Measurements from ENCODE around the gene KIAA1217. TPM values are rescaled to one million over a fixed set of nuclear protein-coding genes. Genes with fewer than 3 reads are reported as not detected.

Gene KIAA1217
- polyA plus RNA-seq, 3 donors = not detected

GRCh38 chr10:24408365-24408764 lies 199.4 kb downstream of the KIAA1217 start:
- H3K36me3 Mint-ChIP-seq = no peaks in the 10 kb centered on the region
- Histone ChIP-seq H3K4me1 (ENCODE audit: control insufficient read depth in 1 of 2, insufficient read depth in 2 of 2, low read length in 2 of 2) (no peaks in the 10 kb centered on the region), H3K9me3 (replicated peaks in 1 of 2; ENCODE audit: control insufficient read depth in 1 of 2, insufficient read depth in 1 of 2, low read length in 2 of 2) (no peaks in the 10 kb centered on the region), H3K27me3 (ENCODE audit: control insufficient read depth in 2 of 2, insufficient read depth in 2 of 2, low read length in 2 of 2) (no peaks in the 10 kb centered on the region), H2AFZ (ENCODE audit: insufficient read depth, low read depth, low read length, poor library complexity, severe bottlenecking) (no peak overlapping the region), H3K9ac (ENCODE audit: insufficient read depth, low read length, poor library complexity, severe bottlenecking) (no peak overlapping the region), H3K27ac (ENCODE audit: low read depth in 1 of 2, low read length in 2 of 2) (no peak overlapping the region), H3K36me3 (replicated peaks in 1 of 2; ENCODE audit: control insufficient read depth in 1 of 2, insufficient read depth in 2 of 2, low read length in 2 of 2) (no peaks in the 10 kb centered on the region), H3K4me2 (replicated peaks; ENCODE audit: extremely low read depth, low read length, poor library complexity, severe bottlenecking) (no peak overlapping the region), H3K4me3 (replicated peaks in 1 of 3; ENCODE audit: low read depth in 2 of 3, low read length in 3 of 3) (no peak overlapping the region), H4K20me1 (ENCODE audit: insufficient read depth, low read length) (no peaks in the 10 kb centered on the region), H3K79me2 (ENCODE audit: insufficient read depth, low read length) (no peaks in the 10 kb centered on the region)
- peaks cover 0 to 1% (median 0%) of the 10 kb centered on the region in 7 donors for H3K9me3 Mint-ChIP-seq
- H3K4me1 Mint-ChIP-seq = no peaks in the 10 kb centered on the region
- WGBS (ENCODE audit: insufficient coverage) = 87% methylated on average over 2 of the region's 2 CpGs
- no peak for TF ChIP-seq CTCF (IDR thresholded peaks at IDR 0.05)
- DNase-seq = no peak
- no peaks in the 10 kb centered on the region for H3K27me3 Mint-ChIP-seq (ENCODE audit: low read depth in 3 of 3)
- no peak overlapping the region for H3K27ac Mint-ChIP-seq
- no peak overlapping the region for H3K4me3 Mint-ChIP-seq
- intact Hi-C loops (cut with micrococcal nuclease) = no loop called here

- Histone ChIP-seq H3K79me2 (ENCODE audit: insufficient read depth, low read length) (no peaks in the 10 kb centered on the region), H3K27me3 (ENCODE audit: control insufficient read depth in 2 of 2, insufficient read depth in 2 of 2, low read length in 2 of 2) (no peaks in the 10 kb centered on the region), H3K9me3 (replicated peaks in 1 of 2; ENCODE audit: control insufficient read depth in 1 of 2, insufficient read depth in 1 of 2, low read length in 2 of 2) (no peaks in the 10 kb centered on the region), H3K36me3 (replicated peaks in 1 of 2; ENCODE audit: control insufficient read depth in 1 of 2, insufficient read depth in 2 of 2, low read length in 2 of 2) (no peaks in the 10 kb centered on the region), H3K9ac (ENCODE audit: insufficient read depth, low read length, poor library complexity, severe bottlenecking) (no peak overlapping the region), H3K4me3 (replicated peaks in 1 of 3; ENCODE audit: low read depth in 2 of 3, low read length in 3 of 3) (no peak overlapping the region), H3K4me2 (replicated peaks; ENCODE audit: extremely low read depth, low read length, poor library complexity, severe bottlenecking) (no peak overlapping the region), H3K4me1 (ENCODE audit: control insufficient read depth in 1 of 2, insufficient read depth in 2 of 2, low read length in 2 of 2) (no peaks in the 10 kb centered on the region), H2AFZ (ENCODE audit: insufficient read depth, low read depth, low read length, poor library complexity, severe bottlenecking) (no peak overlapping the region), H4K20me1 (ENCODE audit: insufficient read depth, low read length) (no peaks in the 10 kb centered on the region), H3K27ac (ENCODE audit: low read depth in 1 of 2, low read length in 2 of 2) (no peak overlapping the region)
- WGBS (ENCODE audit: insufficient coverage) = 50% methylated on average over 2 of the region's 6 CpGs
- Mint-ChIP-seq H3K27me3 (ENCODE audit: low read depth in 3 of 3) (peaks cover 0 to 2% (median 1%) of the 10 kb centered on the region in 3 donors), H3K4me1 (no peaks in the 10 kb centered on the region), H3K9me3 (peaks cover 0 to 3% (median 0%) of the 10 kb centered on the region in 7 donors), H3K36me3 (no peaks in the 10 kb centered on the region), H3K27ac (no peak overlapping the region), H3K4me3 (no peak overlapping the region)
- no peak for DNase-seq
- no peak for TF ChIP-seq CTCF (IDR thresholded peaks at IDR 0.05)
- intact Hi-C loops (cut with micrococcal nuclease) = no loop called here
Measured at GRCh38 chr10:24414597-24414996, 205.7 kb downstream of the KIAA1217 start.
